GM18511 (cell line): ENCODE data around the gene SLC25A34.

Source experiments
- ATAC-seq: cut with Tn5 transposase; IDR thresholded peaks from one replicate; pipeline ENCODE4 v1.9.1; 2021; ENCODE audit warnings: mild to moderate bottlenecking, moderate library complexity; ENCODE audit not compliant: unreplicated experiment

Gene SLC25A34

GRCh38 chr1:15731735-15732685 lies 4.0 kb upstream of the SLC25A34 start:
- ATAC-seq = no peak

GRCh38 chr1:15732686-15733081 lies 3.4 kb upstream of the SLC25A34 start:
- no peak for ATAC-seq

- ATAC-seq = no peak
These were observed 2.8 kb upstream of the SLC25A34 start for GRCh38 chr1:15733218-15733725.

GRCh38 chr1:15733726-15734226 lies 2.3 kb upstream of the SLC25A34 start:
- ATAC-seq = no peak

GRCh38 chr1:15734296-15734695 lies 1.8 kb upstream of the SLC25A34 start:
- no peak for ATAC-seq

- ATAC-seq = no peak
These were observed 1.2 kb upstream of the SLC25A34 start for GRCh38 chr1:15734901-15735300.

GRCh38 chr1:15735304-15736037 lies 587 bp upstream of the SLC25A34 start:
- ATAC-seq = no peak

GRCh38 chr1:15736892-15737261 lies 819 bp downstream of the SLC25A34 start:
- no peak for ATAC-seq

GRCh38 chr1:15737324-15738319 lies 1.6 kb downstream of the SLC25A34 start:
- ATAC-seq = no peak

- no peak for ATAC-seq
These were observed 2.5 kb downstream of the SLC25A34 start for GRCh38 chr1:15738416-15739113.

GRCh38 chr1:15739259-15739658 lies 3.2 kb downstream of the SLC25A34 start:
- ATAC-seq = no peak

GRCh38 chr1:15739745-15740144 lies 3.7 kb downstream of the SLC25A34 start:
- no peak for ATAC-seq

GRCh38 chr1:15740924-15741850 lies 5.1 kb downstream of the SLC25A34 start:
- ATAC-seq = peak; percentile 63

- no peak for ATAC-seq
These were observed 6.3 kb downstream of the SLC25A34 start, which contains the start of gene TMEM82 for GRCh38 chr1:15742339-15742801. TMEM82 (plus strand) TSS chr1:15742499; CDS start chr1:15742560, 61 bp downstream.

GRCh38 chr1:15744122-15744679 lies 8.1 kb downstream of the SLC25A34 start:
- ATAC-seq = no peak

- no peak for ATAC-seq
These were observed 11.3 kb downstream of the SLC25A34 start for GRCh38 chr1:15747378-15747777.

- no peak for ATAC-seq
These were observed 12.2 kb downstream of the SLC25A34 start for GRCh38 chr1:15748264-15748663.
